Transverse colon (tissue), 4 donors: ENCODE measurements around the gene NEU1. TPM values are rescaled to one million over a fixed set of nuclear protein-coding genes. Genes with fewer than 3 reads are reported as not detected.
"Not testable (repeated sequence)": the region's sequence is repeated elsewhere in the genome, so short reads cannot be mapped to it uniquely, and the experiment has no call there.

Source experiments
- DNase-seq: peaks from one replicate; pipeline ENCODE4 v3.0.0-alpha.2; 2019
- H3K27ac ChIP-seq, 4 donors: fragments of 200-600 bp; sonication (generic); 2 replicates each; pipeline ENCODE4 v1.5.1; 2016 to 2018; ENCODE audit warnings: inconsistent platforms in 4 of 4
- H3K27me3 ChIP-seq: fragments of 200-600 bp; sonication (generic); 2 replicates; pipeline ENCODE4 v1.5.1; 2017; ENCODE audit warnings: inconsistent platforms
- H3K36me3 ChIP-seq, 4 donors: fragments of 200-600 bp; sonication (generic); 2 replicates each; pipeline ENCODE4 v1.5.1; 2017 to 2019; ENCODE audit warnings: inconsistent platforms in 4 of 4
- H3K4me1 ChIP-seq, 4 donors: fragments of 200-600 bp; sonication (generic); 2 replicates each; pipeline ENCODE4 v1.5.1; 2017 to 2020; ENCODE audit warnings: inconsistent platforms in 4 of 4
- H3K4me3 ChIP-seq, 4 donors: fragments of 200-600 bp; sonication (generic); 1 replicate in 1 of 4; 2 replicates in 3 of 4; pipeline versions ENCODE4 v1.5.1 to v1.6.1; 2017 to 2019; ENCODE audit warnings: inconsistent platforms in 4 of 4
- H3K9me3 ChIP-seq, 2 donors: fragments of 200-600 bp; sonication (generic); 2 replicates each; pipeline ENCODE4 v1.5.1; 2017 to 2019; ENCODE audit warnings: inconsistent platforms in 2 of 2
- CTCF ChIP-seq, 5 experiments: fragments of 200-600 bp in 3 of 5; fragments of 450-650 bp in 2 of 5; sonication (generic) in 3 of 5; IDR thresholded peaks; 1 replicate in 2 of 5; 2 replicates in 3 of 5; pipeline ENCODE4 v1.5.1; 2016 to 2017; ENCODE audit warnings: antibody characterized with exemption in 5 of 5, inconsistent platforms in 3 of 5, mild to moderate bottlenecking in 2 of 5, moderate library complexity in 1 of 5
- EP300 ChIP-seq: sonication (generic); formaldehyde crosslinking; IDR thresholded peaks from one replicate; pipeline ENCODE4 v1.6.1; 2017; ENCODE audit warnings: antibody characterized with exemption, low read depth
- POLR2A ChIP-seq: fragments of 450-650 bp; IDR thresholded peaks from one replicate; pipeline ENCODE4 v1.6.1; 2016; ENCODE audit warnings: antibody characterized with exemption, mild to moderate bottlenecking, moderate library complexity
- POLR2AphosphoS5 ChIP-seq, 3 donors: sonication (generic); formaldehyde crosslinking; IDR thresholded peaks; one replicate each; pipeline ENCODE4 v1.6.1; 2016; ENCODE audit warnings: antibody characterized with exemption in 3 of 3
- WGBS, 2 donors: methylation state at CpG; one replicate each; pipeline ENCODE4 v1.1.5; 2018; ENCODE audit warnings: low coverage in 1 of 2; 5-methylcytosine and 5-hydroxymethylcytosine counted together
- in situ Hi-C, 4 donors: fragments of 200-750 bp; cut with MboI; loops; one replicate each; pipeline versions ENCODE4 v1.15.0 to v1.15.1; 2017; ENCODE audit warnings: low sequenced_read_pairs in 3 of 4, low pct_ligation_motif_present in 1 of 4, low pct_unique_long_range_greater_than_20kb in 1 of 4
- intact Hi-C: fragments of 100-400 bp; cut with DNase I; formaldehyde crosslinking; loops from one replicate; pipeline ENCODE4 v1.15.1; 2023; ENCODE audit warnings: low total_unique reads
- total RNA-seq, 4 donors: library from RNA; depleted of rRNA; stranded (reverse); fragments of >200 nt; gene quantifications; one replicate each; pipeline ENCODE4 v1.1.0, GENCODE V29; 2016

NEU1 gene
- total RNA-seq, 4 donors from 2014 or later: 21.1 to 88.7 (median 65.4) TPM

GRCh38 chr6:31822036-31822821, 40.4 kb downstream of the NEU1 start:
- peak; percentile 92 for DNase-seq
- peak overlapping the region; percentile 10 to 64 (median 48) for H3K4me3 ChIP-seq
- peak overlapping the region; percentile 95 to 98 (median 96) for H3K27ac ChIP-seq
- H3K4me1 ChIP-seq: peaks cover 23 to 91% (median 74%) of the 10 kb centered on the region in 4 donors
- H3K9me3 ChIP-seq: no peaks in the 10 kb centered on the region
- in situ Hi-C loops (loop anchor here in 1 of 4 donors (10.0 kb wide), 1 partner anchor 87 kb away; the partner anchor contains the start of gene CLIC1), intact Hi-C loops (no loop called here)
- WGBS, 2 donors: 1 to 9% methylated on average over 3 to 25 of the region's 25 CpGs
- H3K36me3 ChIP-seq: no peaks in the 10 kb centered on the region
- no peaks in the 10 kb centered on the region for H3K27me3 ChIP-seq
- peak; percentile 86 to 88 (median 86) for TF ChIP-seq POLR2AphosphoS5 (IDR thresholded peaks at IDR 0.05)
- peak; percentile 4 for TF ChIP-seq EP300
- TF ChIP-seq POLR2A: peak; percentile 66
- TF ChIP-seq CTCF (IDR thresholded peaks at IDR 0.05): no peak

DNA sequence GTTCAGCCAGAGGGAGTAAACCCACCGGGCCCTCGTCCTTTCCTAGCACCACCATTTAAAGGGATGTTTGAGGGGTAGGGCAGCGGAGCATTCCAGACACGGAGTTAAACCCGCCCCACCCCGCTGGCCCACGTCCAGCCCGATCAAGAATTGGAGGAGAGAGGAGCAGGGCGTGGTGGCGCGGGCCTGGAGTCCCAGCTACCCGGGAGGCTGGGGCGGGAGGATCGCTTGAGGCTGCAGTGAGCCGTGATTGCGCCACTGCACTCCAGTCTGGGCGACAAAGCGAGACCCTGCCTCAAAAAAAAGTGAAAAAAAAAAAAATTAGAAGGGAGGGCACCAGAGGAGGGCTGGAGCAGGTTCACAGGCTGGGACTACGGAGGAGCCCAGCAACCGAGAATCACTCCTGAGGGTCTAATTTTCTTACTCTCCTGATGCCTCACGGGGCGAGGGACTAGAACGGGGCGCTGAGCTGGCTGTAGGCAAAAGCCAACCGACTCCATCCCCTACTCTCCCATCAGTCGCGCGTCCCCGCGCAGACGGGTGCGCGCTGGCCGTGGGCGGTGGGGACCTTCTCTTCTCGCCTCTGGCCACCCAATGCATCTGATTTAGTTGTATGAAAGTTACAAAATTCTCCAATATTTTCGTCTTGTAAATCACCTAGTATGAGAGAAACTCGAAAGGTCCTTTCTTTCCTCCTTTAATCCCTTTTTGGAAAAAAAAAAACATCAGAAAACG, 41.2 kb downstream of the NEU1 start:
- no peaks in the 10 kb centered on the region for H3K36me3 ChIP-seq
- WGBS, 2 donors: 1 to 5% methylated on average over 14 to 39 of the region's 39 CpGs
- no peaks in the 10 kb centered on the region for H3K9me3 ChIP-seq
- peak overlapping the region; percentile 95 to 98 (median 96) for H3K27ac ChIP-seq
- peak overlapping the region; percentile 20 to 64 (median 48) for H3K4me3 ChIP-seq
- TF ChIP-seq POLR2AphosphoS5 (IDR thresholded peaks at IDR 0.05) (peak in 2 of 3 donors; percentile 15 to 69), CTCF (IDR thresholded peaks at IDR 0.05) (no peak), EP300 (no peak), POLR2A (peak; percentile 32)
- no peaks in the 10 kb centered on the region for H3K27me3 ChIP-seq
- intact Hi-C loops (no loop called here), in situ Hi-C loops (loop anchor here in 1 of 4 donors (10.0 kb wide), 1 partner anchor 87 kb away; the partner anchor contains the start of gene CLIC1)
- peaks cover 23 to 88% (median 72%) of the 10 kb centered on the region in 4 donors for H3K4me1 ChIP-seq
- peak; percentile 95 for DNase-seq

DNA sequence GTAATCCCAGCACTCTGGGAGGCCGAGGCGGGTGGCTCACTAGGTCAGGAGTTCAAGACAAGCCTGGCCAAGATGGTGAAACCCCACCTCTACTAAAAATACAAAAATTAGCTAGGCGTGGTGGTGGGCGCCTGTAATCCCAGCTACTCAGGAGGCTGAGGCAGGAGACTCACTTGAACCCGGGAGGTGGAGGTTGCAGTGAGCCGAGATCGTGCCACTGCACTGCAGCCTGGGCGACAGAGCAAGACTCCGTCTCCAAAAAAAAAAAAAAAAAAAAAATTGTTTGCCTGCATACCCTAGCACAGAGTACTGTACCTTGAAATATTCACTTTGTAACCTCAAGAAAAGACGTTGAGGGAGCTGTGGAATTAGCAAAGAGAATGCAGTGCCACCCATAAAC, 42.2 kb downstream of the NEU1 start:
- intact Hi-C loops, H3K9me3 ChIP-seq, H3K36me3 ChIP-seq, H3K27me3 ChIP-seq, H3K4me3 ChIP-seq: not testable (repeated sequence)
- Histone ChIP-seq H3K4me1 (peaks cover 15 to 77% (median 62%) of the 10 kb centered on the region in 4 donors), H3K27ac (peak overlapping the region; percentile 95 to 98 (median 96))
- peak; percentile 47 for DNase-seq
- 87 to 88% methylated on average over 4 to 10 of the region's 10 CpGs for WGBS, 2 donors
- in situ Hi-C loops: loop anchor here in 1 of 4 donors (10.0 kb wide), 1 partner anchor 86 kb away; the partner anchor contains the start of gene CLIC1

DNA sequence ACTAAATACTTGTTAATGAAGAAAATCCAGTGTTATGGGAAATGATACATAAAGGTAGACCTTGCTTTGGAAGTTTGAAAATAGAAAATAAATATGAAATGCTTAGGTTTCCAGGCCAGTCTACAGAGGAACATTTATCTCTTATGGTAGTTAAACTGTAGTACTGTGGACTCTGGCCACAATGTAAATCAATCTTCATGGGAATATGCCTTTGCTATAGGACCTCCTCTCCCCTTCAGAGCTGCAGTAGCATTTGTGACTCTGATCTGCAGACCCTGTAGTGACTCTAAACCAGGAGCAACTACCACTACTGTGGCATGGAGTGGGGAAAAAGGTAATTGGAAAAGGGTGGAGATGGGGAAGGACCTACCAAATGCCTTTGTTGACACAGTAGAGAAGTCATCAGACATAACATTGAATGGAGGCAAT, 42.7 kb downstream of the NEU1 start:
- Histone ChIP-seq H3K4me3 (no peak overlapping the region), H3K9me3 (no peaks in the 10 kb centered on the region), H3K36me3 (no peaks in the 10 kb centered on the region), H3K27ac (peak overlapping the region; percentile 95 to 98 (median 96)), H3K4me1 (peaks cover 15 to 72% (median 61%) of the 10 kb centered on the region in 4 donors), H3K27me3 (no peaks in the 10 kb centered on the region)
- peak in 2 of 3 donors; percentile 33 to 63 for TF ChIP-seq POLR2AphosphoS5 (IDR thresholded peaks at IDR 0.05)
- no peak for TF ChIP-seq EP300
- TF ChIP-seq CTCF (IDR thresholded peaks at IDR 0.05): no peak
- TF ChIP-seq POLR2A: no peak
- in situ Hi-C loops (loop anchor here in 1 of 4 donors (10.0 kb wide), 1 partner anchor 85 kb away; the partner anchor contains the start of gene CLIC1), intact Hi-C loops (no loop called here)
- peak; percentile 30 for DNase-seq
